ENCODE results near the gene NDE1. TPM values are rescaled to one million over a fixed set of nuclear protein-coding genes. Genes with fewer than 3 reads are reported as not detected.

Gene NDE1
- total RNA-seq, 1 donor from 2014 or later = 55.0 TPM

GRCh38 chr16:15639061-15639568 lies 10.9 kb upstream of the NDE1 start:
- Histone ChIP-seq H3K36me3 (peaks cover 0 to 50% of the 10 kb centered on the region in 2 donors), H3K4me1 (peaks cover 38% of the 10 kb centered on the region)

DNA sequence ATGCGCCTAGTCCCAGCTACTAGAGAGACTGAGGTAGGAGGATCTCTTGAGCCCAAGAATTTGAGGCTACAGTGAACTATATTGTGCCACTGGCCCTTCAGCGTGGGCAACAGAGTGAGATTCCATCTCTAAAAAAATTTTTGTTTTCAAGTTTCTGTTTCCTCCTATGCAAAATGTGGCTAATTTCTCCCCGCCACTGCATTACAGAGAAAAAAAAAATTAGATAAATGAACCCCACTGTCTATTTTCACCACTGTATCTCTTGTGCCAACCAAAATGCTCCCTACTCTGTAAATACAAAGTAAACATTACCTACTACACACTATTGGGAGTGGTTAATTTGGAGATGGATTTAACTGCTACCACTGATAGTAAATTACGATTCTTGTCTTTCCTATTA lies 9.1 kb upstream of the NDE1 start:
- Histone ChIP-seq H3K9me3 (no peaks in the 10 kb centered on the region), H3K4me1 (peaks cover 39% of the 10 kb centered on the region), H3K27me3 (no peaks in the 10 kb centered on the region), H3K27ac (no peak overlapping the region), H3K4me3 (no peak overlapping the region), H3K36me3 (peaks cover 0 to 32% of the 10 kb centered on the region in 2 donors)
- no peak for TF ChIP-seq CTCF (IDR thresholded peaks at IDR 0.05)
- intact Hi-C loops (cut with DNase I) = no loop called here
- DNase-seq (ENCODE audit: extremely low spot score in 2 of 2) = no peak

More at GRCh38 chr16:15639061-15639568, 10.9 kb upstream of the NDE1 start:
- no peak for DNase-seq (ENCODE audit: extremely low spot score in 2 of 2)
- Histone ChIP-seq H3K27me3 (no peaks in the 10 kb centered on the region), H3K9me3 (no peaks in the 10 kb centered on the region), H3K27ac (no peak overlapping the region), H3K4me3 (no peak overlapping the region)
- TF ChIP-seq POLR2AphosphoS5 (IDR thresholded peaks at IDR 0.05; ENCODE audit: insufficient read depth in 1 of 2, low read depth in 1 of 2) (no peak), POLR2A (IDR thresholded peaks at IDR 0.05) (no peak), CTCF (IDR thresholded peaks at IDR 0.05) (no peak)
- intact Hi-C loops (cut with DNase I) = no loop called here

DNA sequence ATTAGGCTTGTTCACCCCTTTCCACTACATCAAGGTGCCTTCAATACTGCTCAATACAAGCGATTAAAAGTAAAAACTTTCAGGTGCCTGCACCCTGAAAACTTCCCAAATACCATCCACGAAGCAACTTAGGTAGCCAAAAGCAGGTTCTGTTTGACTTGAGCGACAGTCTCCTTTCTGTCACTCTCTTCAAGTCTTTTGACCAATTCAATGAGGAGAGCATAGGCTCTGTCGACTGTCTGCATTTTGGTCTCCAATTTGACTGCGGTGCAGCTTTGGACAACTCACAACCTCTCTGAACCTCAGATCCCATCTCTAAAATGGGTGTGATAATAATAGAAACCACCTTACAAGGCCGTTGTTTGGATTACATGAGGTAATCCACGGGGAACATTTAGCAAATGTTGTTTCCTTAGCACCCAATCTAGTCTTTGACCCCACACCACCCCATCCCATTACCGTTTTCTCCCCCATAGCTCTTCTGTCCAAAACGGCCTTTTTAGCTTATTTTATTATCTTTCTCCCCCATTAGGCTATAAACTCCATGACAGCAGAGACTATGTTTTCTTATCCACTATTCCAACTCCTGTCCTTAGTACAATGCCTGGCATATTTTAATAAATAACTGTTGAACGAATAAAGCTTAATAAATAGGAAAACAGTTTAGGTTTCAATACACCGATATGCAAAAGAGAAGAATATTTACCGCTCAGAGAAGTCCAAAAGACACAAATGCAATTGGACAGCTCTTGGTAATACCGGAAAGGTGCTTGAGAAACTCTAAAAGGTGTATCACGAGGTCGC lies 8.1 kb upstream of the NDE1 start:
- no peak for DNase-seq (ENCODE audit: extremely low spot score in 2 of 2)
- Histone ChIP-seq H3K4me1 (peaks cover 33% of the 10 kb centered on the region), H3K4me3 (peak overlapping the region; percentile 67 to 82), H3K27ac (peak overlapping the region; percentile 99), H3K9me3 (no peaks in the 10 kb centered on the region), H3K36me3 (peaks cover 0 to 22% of the 10 kb centered on the region in 2 donors), H3K27me3 (no peaks in the 10 kb centered on the region)
- intact Hi-C loops (cut with DNase I) = no loop called here
- TF ChIP-seq POLR2AphosphoS5 (IDR thresholded peaks at IDR 0.05; ENCODE audit: insufficient read depth in 1 of 2, low read depth in 1 of 2) (no peak), POLR2A (IDR thresholded peaks at IDR 0.05) (no peak), CTCF (IDR thresholded peaks at IDR 0.05) (no peak)

- peak overlapping the region; percentile 99 for H3K27ac ChIP-seq
- TF ChIP-seq CTCF (IDR thresholded peaks at IDR 0.05) = peak in 1 of 3 experiments; percentile 17
- no peak for TF ChIP-seq POLR2AphosphoS5 (IDR thresholded peaks at IDR 0.05; ENCODE audit: insufficient read depth in 1 of 2, low read depth in 1 of 2)
- TF ChIP-seq POLR2A (IDR thresholded peaks at IDR 0.05) = no peak
- intact Hi-C loops (cut with DNase I) = no loop called here
- DNase-seq (ENCODE audit: extremely low spot score in 2 of 2) = peak in 1 of 2 donors; percentile 96
- H3K36me3 ChIP-seq = peaks cover 0 to 16% of the 10 kb centered on the region in 2 donors
- H3K4me1 ChIP-seq = peaks cover 30% of the 10 kb centered on the region
- H3K4me3 ChIP-seq = peak overlapping the region; percentile 67 to 82
- no peaks in the 10 kb centered on the region for H3K9me3 ChIP-seq
- H3K27me3 ChIP-seq = no peaks in the 10 kb centered on the region
Observed at GRCh38 chr16:15642557-15643047, 7.4 kb upstream of the NDE1 start.
